PC-3 (cell line): Measurements from ENCODE around the gene VSTM2B. TPM values are rescaled to one million over a fixed set of nuclear protein-coding genes. Genes with fewer than 3 reads are reported as not detected.
"Not testable (repeated sequence)": the region's sequence is repeated elsewhere in the genome, so short reads cannot be mapped to it uniquely, and the experiment has no call there.

Experiments used
- ATAC-seq: fragments of 200-7000 bp; cut with Tn5 transposase; 2 replicates; pipeline ENCODE4 v1.9.1; 2020; ENCODE audit warnings: mild to moderate bottlenecking, moderate library complexity
- BruUV-seq: library from RNA; stranded (reverse); fragments of 400-500 nt; replicated peaks from 2 replicates; lab custom pipeline; 2021; lab: Mats Ljungman, UMichigan
- CTCF ChIA-PET: fragments of 300-600 bp; sonication (Branson Sonifier 250); formaldehyde crosslinking; loops from one replicate; lab custom pipeline; 2022; ENCODE audit warnings: antibody characterized with exemption; lab: Charles Lee
- POLR2A ChIA-PET: fragments of 300-600 bp; sonication (Branson Sonifier 250); formaldehyde crosslinking; loops from one replicate; lab custom pipeline; 2022; ENCODE audit warnings: antibody characterized with exemption; ENCODE audit not compliant: unreplicated experiment; lab: Charles Lee
- DNase-seq: peaks from one replicate; pipeline ENCODE4 v3.0.0-alpha.2; 2015
- H2AFZ ChIP-seq: fragments of 300-600 bp; sonication (generic); 2 replicates; pipeline ENCODE4 v1.6.0; 2016; ENCODE audit warnings: antibody characterized with exemption, low read length
- H3F3A ChIP-seq: fragments of 300-600 bp; sonication (generic); one replicate; pipeline ENCODE4 v1.6.0; 2017; ENCODE audit warnings: antibody characterized with exemption, low read length, control low read depth, mild to moderate bottlenecking; ENCODE audit not compliant: unreplicated experiment
- H3K27ac ChIP-seq: fragments of 300-600 bp; sonication (generic); 2 replicates; pipeline ENCODE4 v1.5.1; 2016; ENCODE audit warnings: mild to moderate bottlenecking, low read length
- H3K27me3 ChIP-seq: fragments of 300-600 bp; sonication (generic); 2 replicates; pipeline ENCODE4 v1.6.1; 2016; ENCODE audit warnings: low read length, mixed read lengths
- H3K36me3 ChIP-seq: fragments of 300-600 bp; sonication (generic); 2 replicates; pipeline ENCODE4 v1.6.1; 2016; ENCODE audit warnings: low read depth, mixed run types, low read length, mixed read lengths
- H3K4me1 ChIP-seq: fragments of 300-600 bp; sonication (generic); 2 replicates; pipeline ENCODE4 v1.5.1; 2016; ENCODE audit warnings: low read length; ENCODE audit not compliant: insufficient read depth
- H3K4me2 ChIP-seq: fragments of 300-600 bp; sonication (generic); 2 replicates; pipeline ENCODE4 v1.6.0; 2016; ENCODE audit warnings: low read length
- H3K4me3 ChIP-seq: fragments of 300-600 bp; sonication (generic); 2 replicates; pipeline ENCODE4 v1.5.1; 2016; ENCODE audit warnings: mild to moderate bottlenecking, low read length, mixed read lengths
- H3K79me2 ChIP-seq: fragments of 300-600 bp; sonication (generic); 2 replicates; pipeline ENCODE4 v1.6.1; 2017; ENCODE audit warnings: low read length, mixed read lengths
- H3K9ac ChIP-seq: fragments of 300-600 bp; sonication (generic); 2 replicates; pipeline ENCODE4 v1.6.0; 2016; ENCODE audit warnings: mild to moderate bottlenecking, low read length
- H3K9me2 ChIP-seq: fragments of 300-600 bp; sonication (generic); replicated peaks from 2 replicates; pipeline ENCODE4 v1.6.1; 2016; ENCODE audit warnings: mixed run types, low read length, mixed read lengths
- H3K9me3 ChIP-seq: fragments of 300-600 bp; sonication (generic); 2 replicates; pipeline ENCODE4 v1.6.1; 2016; ENCODE audit warnings: low read length, mixed read lengths
- H4K20me1 ChIP-seq: fragments of 300-600 bp; sonication (generic); 2 replicates; pipeline ENCODE4 v1.6.1; 2016; ENCODE audit warnings: low read length, mixed read lengths
- CTCF ChIP-seq: fragments of 300-600 bp; sonication (generic); conservative IDR thresholded peaks from 2 replicates; pipeline ENCODE4 v1.5.1; 2017; ENCODE audit warnings: antibody characterized with exemption, low read depth, mild to moderate bottlenecking, low read length
- EZH2 ChIP-seq: fragments of 300-600 bp; sonication (generic); IDR thresholded peaks from one replicate; pipeline ENCODE4 v1.6.1; 2017; ENCODE audit warnings: antibody characterized with exemption, mild to moderate bottlenecking, low read length; ENCODE audit not compliant: unreplicated experiment
- EZH2phosphoT487 ChIP-seq: fragments of 300-600 bp; sonication (generic); IDR thresholded peaks from 2 replicates; pipeline ENCODE4 v1.6.1; 2018; ENCODE audit warnings: mild to moderate bottlenecking, antibody characterized with exemption, low read length, borderline replicate concordance
- intact Hi-C: fragments of 100-400 bp; cut with micrococcal nuclease; formaldehyde crosslinking; loops from 2 replicates; pipeline ENCODE4 v1.9.0; 2023
- total RNA-seq: library from RNA; depleted of rRNA; stranded (reverse); fragments of >200 nt; gene quantifications from 2 replicates; pipeline ENCODE4 v1.2.3, GENCODE V29; 2014

The VSTM2B gene
- total RNA-seq, 1 experiment from 2014 or later = not detected

GRCh38 chr19:29485293-29485692 lies 40.5 kb upstream of the VSTM2B start:
- Histone ChIP-seq H3K9me2 (no peaks in the 10 kb centered on the region), H3K4me2 (no peak overlapping the region), H3K4me3 (no peak overlapping the region), H3K27ac (no peak overlapping the region), H3K4me1 (no peaks in the 10 kb centered on the region), H3K27me3 (0 out of 2 replicates have a peak, but pooled peaks cover 13% of the 10 kb centered on the region), H3K9me3 (no peaks in the 10 kb centered on the region), H3F3A (no peaks in the 10 kb centered on the region), H3K36me3 (no peaks in the 10 kb centered on the region), H4K20me1 (no peaks in the 10 kb centered on the region), H3K9ac (no peak overlapping the region), H3K79me2 (no peaks in the 10 kb centered on the region), H2AFZ (no peak overlapping the region)
- TF ChIP-seq EZH2phosphoT487 (no peak), EZH2 (no peak), CTCF (no peak)
- POLR2A ChIA-PET = no interaction called here
- DNase-seq (no peak), ATAC-seq (no peak)
- BruUV-seq = no TSS peak
- intact Hi-C loops = no loop called here
- CTCF ChIA-PET = no interaction called here

- H3K9ac ChIP-seq, H3K27ac ChIP-seq, POLR2A ChIA-PET, CTCF ChIA-PET, H2AFZ ChIP-seq, H4K20me1 ChIP-seq, BruUV-seq, H3K4me1 ChIP-seq, H3K79me2 ChIP-seq, ATAC-seq, H3K4me2 ChIP-seq, H3F3A ChIP-seq, H3K4me3 ChIP-seq, H3K9me2 ChIP-seq, H3K36me3 ChIP-seq, H3K9me3 ChIP-seq, DNase-seq, intact Hi-C loops: not testable (repeated sequence)
- 0 out of 2 replicates have a peak, but pooled peaks cover 13% of the 10 kb centered on the region for H3K27me3 ChIP-seq
Observed at GRCh38 chr19:29486961-29487360, 38.8 kb upstream of the VSTM2B start.

- Histone ChIP-seq H3K4me3 (no peak overlapping the region), H2AFZ (no peak overlapping the region), H3K9me2 (no peaks in the 10 kb centered on the region), H3K27ac (no peak overlapping the region), H3K27me3 (0 out of 2 replicates have a peak, but pooled peaks cover 13% of the 10 kb centered on the region), H3K9ac (no peak overlapping the region), H3K36me3 (no peaks in the 10 kb centered on the region), H4K20me1 (no peaks in the 10 kb centered on the region), H3F3A (no peaks in the 10 kb centered on the region), H3K9me3 (no peaks in the 10 kb centered on the region), H3K79me2 (no peaks in the 10 kb centered on the region), H3K4me2 (no peak overlapping the region), H3K4me1 (0 out of 2 replicates have a peak, but pooled peaks cover 1% of the 10 kb centered on the region)
- intact Hi-C loops = no loop called here
- POLR2A ChIA-PET = no interaction called here
- TF ChIP-seq CTCF (no peak), EZH2phosphoT487 (no peak), EZH2 (no peak)
- CTCF ChIA-PET = no interaction called here
- no peak for ATAC-seq
- no peak for DNase-seq
- no TSS peak for BruUV-seq
Observed at GRCh38 chr19:29487432-29487831, 38.4 kb upstream of the VSTM2B start.
